ENCODE data around the gene HGF. TPM values are rescaled to one million over a fixed set of nuclear protein-coding genes. Genes with fewer than 3 reads are reported as not detected.

The HGF gene
- polyA plus RNA-seq, 1 experiment, result 129 TPM

GRCh38 chr7:81665236-81665635 lies 104.6 kb downstream of the HGF start:
- ChIA-PET CTCF (no interaction called here), POLR2A (interaction anchor here (2.0 kb wide), 1 partner anchor 20 kb away, joined by 4 read pairs; no protein-coding TSS in a partner anchor)
- no peak for TF ChIP-seq CTCF (IDR thresholded peaks at IDR 0.05; ENCODE audit: low read depth, low read length)
- peaks cover 5% of the 10 kb centered on the region; the same call in 1 of the 2 replicates for H3K9me3 ChIP-seq (ENCODE audit: control insufficient read depth, insufficient read depth, low read length)
- no peak overlapping the region for H3K27ac ChIP-seq (ENCODE audit: low read depth, low read length)
- H3K27me3 ChIP-seq (ENCODE audit: control insufficient read depth, insufficient read depth, low read length), result no peaks in the 10 kb centered on the region
- no peak for DNase-seq (ENCODE audit: low read depth, low spot score)
- H3K4me3 ChIP-seq (ENCODE audit: low read depth, low read length), result no peak overlapping the region

DNA sequence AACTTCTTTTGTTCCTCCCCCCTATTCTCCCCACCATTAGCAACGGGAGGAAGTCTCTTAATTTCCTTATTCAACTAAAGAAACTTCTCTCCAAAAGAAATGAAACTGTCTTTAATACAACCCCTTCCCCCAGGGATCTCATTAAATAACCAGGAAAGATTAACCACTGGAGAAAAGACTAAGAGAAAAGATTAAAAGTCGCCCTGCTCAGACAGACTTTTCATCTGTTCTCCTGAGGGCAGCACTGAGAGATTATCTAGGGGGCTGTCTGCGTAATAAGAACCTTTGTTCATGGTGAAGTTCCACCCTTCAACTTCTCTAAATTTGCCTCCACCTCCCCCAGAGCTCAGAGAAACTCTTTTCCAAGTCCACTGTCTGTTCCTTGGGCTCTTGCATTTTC lies 105.5 kb downstream of the HGF start:
- ChIA-PET CTCF (no interaction called here), POLR2A (no interaction called here)
- Histone ChIP-seq H3K9me3 (ENCODE audit: control insufficient read depth, insufficient read depth, low read length) (peaks cover 5% of the 10 kb centered on the region; the same call in 1 of the 2 replicates), H3K27me3 (ENCODE audit: control insufficient read depth, insufficient read depth, low read length) (no peaks in the 10 kb centered on the region), H3K27ac (ENCODE audit: low read depth, low read length) (no peak overlapping the region), H3K4me3 (ENCODE audit: low read depth, low read length) (no peak overlapping the region)
- no peak for TF ChIP-seq CTCF (IDR thresholded peaks at IDR 0.05; ENCODE audit: low read depth, low read length)
- DNase-seq (ENCODE audit: low read depth, low spot score), result no peak

DNA sequence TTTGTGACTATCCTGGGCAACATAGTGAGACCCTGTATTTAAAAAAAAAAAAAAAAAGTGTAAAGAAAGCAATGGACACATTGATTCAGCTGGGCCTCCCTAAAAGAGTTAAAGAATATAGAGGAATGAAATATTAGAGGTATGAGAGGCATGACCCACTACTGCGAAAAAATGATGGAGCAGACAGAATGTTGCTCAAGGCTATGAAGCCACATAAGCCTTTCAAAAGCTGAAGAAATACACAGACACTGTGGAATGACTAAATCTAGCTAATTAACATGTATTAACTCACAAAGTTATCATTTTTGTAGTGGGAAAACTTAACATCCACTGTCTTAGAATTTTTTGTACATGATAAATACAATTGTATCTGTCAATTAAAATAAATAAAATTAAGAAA lies 107.3 kb downstream of the HGF start:
- DNase-seq (ENCODE audit: low read depth, low spot score), result no peak
- ChIA-PET POLR2A (no interaction called here), CTCF (interaction anchor here (1.2 kb wide), 1 partner anchor 10 kb away, joined by 3 read pairs; no protein-coding TSS in a partner anchor)
- Histone ChIP-seq H3K27me3 (ENCODE audit: control insufficient read depth, insufficient read depth, low read length) (no peaks in the 10 kb centered on the region), H3K27ac (ENCODE audit: low read depth, low read length) (no peak overlapping the region), H3K9me3 (ENCODE audit: control insufficient read depth, insufficient read depth, low read length) (peaks cover 5% of the 10 kb centered on the region; the same call in 1 of the 2 replicates), H3K4me3 (ENCODE audit: low read depth, low read length) (no peak overlapping the region)
- TF ChIP-seq CTCF (IDR thresholded peaks at IDR 0.05; ENCODE audit: low read depth, low read length), result no peak

- Histone ChIP-seq H3K4me3 (ENCODE audit: low read depth, low read length) (no peak overlapping the region), H3K27ac (ENCODE audit: low read depth, low read length) (no peak overlapping the region), H3K9me3 (ENCODE audit: control insufficient read depth, insufficient read depth, low read length) (peaks cover 5% of the 10 kb centered on the region; the same call in 1 of the 2 replicates), H3K27me3 (ENCODE audit: control insufficient read depth, insufficient read depth, low read length) (no peaks in the 10 kb centered on the region)
- CTCF ChIA-PET, result no interaction called here
- TF ChIP-seq CTCF (IDR thresholded peaks at IDR 0.05; ENCODE audit: low read depth, low read length), result no peak
- POLR2A ChIA-PET, result no interaction called here
- no peak for DNase-seq (ENCODE audit: low read depth, low spot score)
Observed at GRCh38 chr7:81659697-81660395, 110.0 kb downstream of the HGF start.

DNA sequence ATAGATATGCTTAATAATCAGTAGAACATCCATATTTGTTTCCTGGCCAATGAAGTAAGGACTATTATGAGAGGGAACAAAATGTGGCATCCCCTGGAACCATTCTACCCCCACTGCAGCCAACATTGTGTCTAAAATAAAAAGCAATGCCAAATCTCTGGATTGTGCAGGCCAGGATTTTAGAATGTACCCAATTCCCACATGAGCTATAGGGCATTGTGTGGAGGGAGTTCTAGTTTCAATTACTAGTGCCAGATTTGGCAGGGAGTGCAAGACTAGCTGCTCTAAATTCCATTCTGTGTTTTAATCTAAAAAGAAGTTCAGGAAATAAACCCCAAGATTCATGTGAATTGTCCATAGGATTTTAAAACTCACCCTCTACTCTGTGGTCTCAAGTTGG lies 112.3 kb downstream of the HGF start:
- POLR2A ChIA-PET, result no interaction called here
- no peak for DNase-seq (ENCODE audit: low read depth, low spot score)
- H3K27me3 ChIP-seq (ENCODE audit: control insufficient read depth, insufficient read depth, low read length), result no peaks in the 10 kb centered on the region
- peaks cover 9% of the 10 kb centered on the region for H3K9me3 ChIP-seq (ENCODE audit: control insufficient read depth, insufficient read depth, low read length)
- no peak overlapping the region for H3K27ac ChIP-seq (ENCODE audit: low read depth, low read length)
- CTCF ChIA-PET, result no interaction called here
- no peak for TF ChIP-seq CTCF (IDR thresholded peaks at IDR 0.05; ENCODE audit: low read depth, low read length)
- no peak overlapping the region for H3K4me3 ChIP-seq (ENCODE audit: low read depth, low read length)
